ENCODE results near the gene RTEL1. TPM values are rescaled to one million over a fixed set of nuclear protein-coding genes. Genes with fewer than 3 reads are reported as not detected.
"Not testable (repeated sequence)": the region's sequence is repeated elsewhere in the genome, so short reads cannot be mapped to it uniquely, and the experiment has no call there.

Gene RTEL1
- total RNA-seq, 6 experiments from 2014 or later: 9.6 to 16.3 (median 12.4) TPM

DNA sequence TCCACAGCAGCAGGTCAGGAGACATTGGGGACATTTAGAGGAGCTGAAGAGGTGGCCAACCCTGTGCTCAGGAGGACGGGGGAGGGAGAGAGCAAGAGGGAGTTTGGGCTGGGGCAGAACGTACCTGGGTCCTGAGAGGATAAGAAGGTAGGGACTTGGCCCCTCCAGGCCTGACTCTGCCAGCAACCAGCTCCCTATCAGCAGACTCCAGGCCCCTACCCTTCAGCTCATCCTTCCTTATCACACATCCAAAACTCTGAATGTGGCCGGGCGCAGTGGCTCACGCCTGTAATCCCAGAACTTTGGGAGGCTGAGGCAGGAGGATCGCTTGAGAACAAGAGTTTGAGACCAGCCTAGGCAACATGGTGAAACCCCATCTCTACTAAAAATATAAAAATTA is 9.9 kb upstream of the RTEL1 start:
- TF ChIP-seq POLR2A (IDR thresholded peaks at IDR 0.05): no peak

DNA sequence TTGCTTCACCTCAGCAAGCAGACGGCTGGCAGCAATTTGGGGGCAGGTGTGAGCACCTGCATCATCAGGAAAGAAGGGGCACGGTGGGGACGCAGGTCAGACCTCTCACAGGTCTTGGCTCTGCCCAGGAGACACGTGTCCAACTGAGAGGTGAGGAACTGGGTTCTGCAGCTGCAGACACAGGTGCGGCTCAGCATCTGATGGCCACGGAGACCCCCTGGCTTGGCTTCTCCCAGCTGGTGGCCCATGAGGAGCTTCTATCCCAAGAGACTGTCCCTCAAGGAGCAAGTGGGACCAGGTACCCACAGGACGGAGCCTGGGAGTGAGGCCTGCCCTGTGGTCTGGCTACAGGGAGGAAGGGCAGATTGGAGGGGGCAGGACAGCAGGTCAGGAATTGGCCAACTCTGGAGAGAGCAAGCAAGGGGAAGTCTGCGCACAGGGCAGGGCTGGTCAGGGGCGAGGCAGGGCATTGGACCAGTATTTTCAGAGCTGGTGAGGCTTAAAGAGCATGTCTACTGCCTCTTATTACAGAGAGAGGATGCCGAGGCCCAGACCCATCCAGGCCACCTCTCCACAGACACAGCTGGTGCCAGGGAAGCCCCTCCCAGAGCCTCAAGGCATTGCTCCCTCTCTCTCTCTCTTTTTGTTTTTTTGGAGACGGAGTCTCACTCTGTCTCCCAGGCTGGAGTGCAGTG is 9.1 kb upstream of the RTEL1 start:
- ATAC-seq: no peak
- Histone ChIP-seq H3K36me3 (no peaks in the 10 kb centered on the region), H3K27ac (no peak overlapping the region), H3K4me3 (no peak overlapping the region), H3K9me3 (no peaks in the 10 kb centered on the region), H3K27me3 (peaks cover 0 to 14% of the 10 kb centered on the region in 2 donors), H3K4me1 (peaks cover 0 to 10% (median 3%) of the 10 kb centered on the region in 4 donors)
- no peak for TF ChIP-seq POLR2A (IDR thresholded peaks at IDR 0.05)
- TF ChIP-seq, protein P1, sequence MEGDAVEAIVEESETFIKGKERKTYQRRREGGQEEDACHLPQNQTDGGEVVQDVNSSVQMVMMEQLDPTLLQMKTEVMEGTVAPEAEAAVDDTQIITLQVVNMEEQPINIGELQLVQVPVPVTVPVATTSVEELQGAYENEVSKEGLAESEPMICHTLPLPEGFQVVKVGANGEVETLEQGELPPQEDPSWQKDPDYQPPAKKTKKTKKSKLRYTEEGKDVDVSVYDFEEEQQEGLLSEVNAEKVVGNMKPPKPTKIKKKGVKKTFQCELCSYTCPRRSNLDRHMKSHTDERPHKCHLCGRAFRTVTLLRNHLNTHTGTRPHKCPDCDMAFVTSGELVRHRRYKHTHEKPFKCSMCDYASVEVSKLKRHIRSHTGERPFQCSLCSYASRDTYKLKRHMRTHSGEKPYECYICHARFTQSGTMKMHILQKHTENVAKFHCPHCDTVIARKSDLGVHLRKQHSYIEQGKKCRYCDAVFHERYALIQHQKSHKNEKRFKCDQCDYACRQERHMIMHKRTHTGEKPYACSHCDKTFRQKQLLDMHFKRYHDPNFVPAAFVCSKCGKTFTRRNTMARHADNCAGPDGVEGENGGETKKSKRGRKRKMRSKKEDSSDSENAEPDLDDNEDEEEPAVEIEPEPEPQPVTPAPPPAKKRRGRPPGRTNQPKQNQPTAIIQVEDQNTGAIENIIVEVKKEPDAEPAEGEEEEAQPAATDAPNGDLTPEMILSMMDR (IDR thresholded peaks at IDR 0.05): no peak
- WGBS (ENCODE audit: insufficient coverage, low coverage, low lambda C conversion rate, missing lambda C conversion rate): 70% methylated on average over 3 of the region's 11 CpGs
- DNase-seq: no peak
- intact Hi-C loops (cut with DNase I): no loop called here

More for the DNA sequence above, 9.9 kb upstream of the RTEL1 start:
- Histone ChIP-seq H3K27ac (no peak overlapping the region), H3K9me3 (no peaks in the 10 kb centered on the region), H3K36me3 (no peaks in the 10 kb centered on the region), H3K27me3 (peaks cover 0 to 14% of the 10 kb centered on the region in 2 donors), H3K4me3 (no peak overlapping the region), H3K4me1 (peaks cover 0 to 10% (median 3%) of the 10 kb centered on the region in 4 donors)
- intact Hi-C loops (cut with DNase I): no loop called here
- DNase-seq (no peak), ATAC-seq (no peak)
- 88% methylated on average over 5 of the region's 6 CpGs for WGBS (ENCODE audit: insufficient coverage, low coverage, low lambda C conversion rate, missing lambda C conversion rate)

DNA sequence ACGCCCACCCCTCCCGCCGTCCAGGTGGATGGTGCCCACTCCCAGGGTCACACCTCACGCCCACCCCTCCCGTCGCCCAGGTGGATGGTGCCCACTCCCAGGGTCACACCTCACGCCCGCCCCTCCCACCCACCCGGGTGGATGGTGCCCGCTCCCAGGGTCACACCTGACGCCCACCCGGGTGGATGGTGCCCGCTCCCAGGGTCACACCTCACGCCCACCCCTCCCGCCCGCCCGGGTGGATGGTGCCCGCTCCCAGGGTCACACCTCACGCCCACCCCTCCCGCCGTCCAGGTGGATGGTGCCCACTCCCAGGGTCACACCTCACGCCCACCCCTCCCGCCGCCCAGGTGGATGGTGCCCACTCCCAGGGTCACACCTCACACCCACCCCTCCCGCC is 7.6 kb upstream of the RTEL1 start:
- intact Hi-C loops (cut with DNase I); DNase-seq; ATAC-seq; H3K9me3 ChIP-seq; H3K36me3 ChIP-seq; H3K27ac ChIP-seq; H3K4me1 ChIP-seq; H3K4me3 ChIP-seq: not testable (repeated sequence)
- 64% methylated on average over 5 of the region's 25 CpGs for WGBS (ENCODE audit: insufficient coverage, low coverage, low lambda C conversion rate, missing lambda C conversion rate)
- H3K27me3 ChIP-seq: peaks cover 0 to 14% of the 10 kb centered on the region in 2 donors

DNA sequence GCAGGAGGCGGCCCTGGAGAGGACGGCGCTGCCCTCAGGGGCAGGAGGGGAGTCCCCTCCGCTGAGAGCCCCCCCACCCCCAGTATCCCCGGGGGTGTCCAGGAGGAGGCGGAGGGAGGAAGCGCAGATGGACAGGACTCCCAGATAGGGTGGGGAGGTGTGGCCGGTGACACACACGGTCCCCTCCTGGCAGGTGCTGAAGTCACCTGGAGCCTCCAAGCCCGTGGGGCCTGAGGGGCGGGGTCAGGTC is 6.2 kb upstream of the RTEL1 start:
- Histone ChIP-seq H3K27ac (no peak overlapping the region), H3K9me3 (no peaks in the 10 kb centered on the region), H3K4me1 (peaks cover 0 to 10% (median 3%) of the 10 kb centered on the region in 4 donors), H3K4me3 (no peak overlapping the region), H3K36me3 (no peaks in the 10 kb centered on the region), H3K27me3 (peaks cover 0 to 14% of the 10 kb centered on the region in 2 donors)
- ATAC-seq (peak in 2 of 4 donors; percentile 8), DNase-seq (no peak)
- intact Hi-C loops (cut with DNase I): no loop called here
- WGBS (ENCODE audit: insufficient coverage, low coverage, low lambda C conversion rate, missing lambda C conversion rate): no CpG with 5 or more reads among the region's 11 CpGs
- TF ChIP-seq, protein P1 (IDR thresholded peaks at IDR 0.05): no peak
- TF ChIP-seq POLR2A (IDR thresholded peaks at IDR 0.05): no peak

DNA sequence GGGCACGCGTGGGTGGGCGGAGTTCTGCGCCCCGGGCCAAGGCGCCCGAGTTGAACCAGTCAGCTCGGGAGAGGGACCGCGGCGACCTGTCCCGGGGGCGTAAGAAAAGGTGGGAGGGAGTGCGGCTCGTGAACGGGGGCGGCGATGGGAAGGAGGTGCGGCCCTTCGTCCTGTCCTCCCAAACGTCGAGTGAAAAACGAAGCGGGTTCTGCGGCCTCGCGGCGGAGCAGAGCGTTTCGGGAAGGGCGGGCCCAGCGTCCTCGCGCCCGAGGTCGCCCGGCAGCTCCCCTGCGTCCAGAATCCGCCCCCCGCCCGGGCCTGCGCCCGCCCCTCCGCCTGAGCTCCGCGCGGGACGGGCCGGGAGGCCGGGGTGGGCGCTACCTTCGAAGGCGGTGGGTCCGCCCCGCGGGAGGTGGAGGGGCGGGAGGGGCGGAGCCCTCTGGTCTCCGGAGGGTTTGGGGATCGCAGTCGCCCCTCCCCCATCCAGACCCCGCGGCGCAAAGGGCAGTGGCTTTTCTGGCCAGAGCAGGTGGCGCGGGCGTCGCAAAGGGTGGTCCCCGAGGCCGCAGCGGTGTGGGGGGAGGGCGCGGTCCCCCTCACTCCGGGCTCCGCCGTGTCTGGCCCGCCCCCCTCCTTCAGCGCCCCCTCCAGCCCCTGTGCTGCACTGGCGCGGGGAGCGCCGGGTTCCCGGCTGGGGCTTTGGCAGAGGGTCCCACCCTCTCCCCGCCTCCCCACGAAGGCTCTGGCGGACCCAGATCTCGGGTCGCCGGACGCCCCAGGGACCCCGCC is 5.7 kb upstream of the RTEL1 start:
- Histone ChIP-seq H3K27me3 (peaks cover 0 to 14% of the 10 kb centered on the region in 2 donors), H3K27ac (no peak overlapping the region), H3K9me3 (no peaks in the 10 kb centered on the region), H3K4me1 (peaks cover 0 to 10% (median 4%) of the 10 kb centered on the region in 4 donors), H3K4me3 (peak overlapping the region; percentile 11 to 43 (median 12)), H3K36me3 (no peaks in the 10 kb centered on the region)
- TF ChIP-seq, protein P1 (IDR thresholded peaks at IDR 0.05): no peak
- TF ChIP-seq POLR2A (IDR thresholded peaks at IDR 0.05): no peak
- ATAC-seq (peak in 1 of 4 donors; percentile 7), DNase-seq (no peak)
- WGBS (ENCODE audit: insufficient coverage, low coverage, low lambda C conversion rate, missing lambda C conversion rate): 4% methylated on average over 10 of the region's 91 CpGs
- intact Hi-C loops (cut with DNase I): no loop called here

All from right lobe of liver (tissue), 6 donors.